Measurements from ENCODE around the gene SRP19. TPM values are rescaled to one million over a fixed set of nuclear protein-coding genes. Genes with fewer than 3 reads are reported as not detected.
A peak's percentile ranks its signal among the peaks of the same experiment; 100 is the strongest.

SRP19 gene
- total and polyA plus RNA-seq, 9 of the 15 experiments (the other 6 are each of a cell fraction or from before 2014, with no cell fraction given): 52.3 to 357 (median 146) TPM

GRCh38 chr5:112862085-112862484, 998 bp downstream of the SRP19 start:
- Histone ChIP-seq H3K9ac (ENCODE audit: insufficient read depth in 1 of 2, low read depth in 2 of 2, low read length in 2 of 2) (peak overlapping the region; percentile 84 to 94), H4K20me1 (replicated peaks; ENCODE audit: control insufficient read depth, insufficient read depth, low read length) (no peaks in the 10 kb centered on the region), H3K4me2 (ENCODE audit: insufficient read depth, low read length) (peak overlapping the region; percentile 85), H3K9me1 (ENCODE audit: control insufficient read depth, insufficient read depth, low read length) (no peaks in the 10 kb centered on the region), H3K4me1 (replicated peaks in 1 of 2; ENCODE audit: control insufficient read depth in 2 of 2, insufficient read depth in 2 of 2, low read length in 2 of 2) (peaks cover 0 to 12% of the 10 kb centered on the region in 2 experiments; a peak in 2 of 5 replicates), H2AFZ (ENCODE audit: low read depth, low read length) (no peak overlapping the region), H3K9me3 (replicated peaks; ENCODE audit: control insufficient read depth, insufficient read depth, low read depth, low read length) (no peaks in the 10 kb centered on the region), H3K4me3 (peak overlapping the region; percentile 82), H3K36me3 (ENCODE audit: control insufficient read depth, insufficient read depth, low read length) (peaks cover 46% of the 10 kb centered on the region), H3K79me2 (ENCODE audit: control insufficient read depth, insufficient read depth, low read length) (peaks cover 48% of the 10 kb centered on the region), H3K27ac (ENCODE audit: extremely low read depth, low read depth, low read length) (peak overlapping the region; percentile 81; the same call in 2 of the 3 replicates), H3K27me3 (ENCODE audit: control insufficient read depth in 2 of 2, insufficient read depth in 2 of 2, low read length in 2 of 2) (no peaks in the 10 kb centered on the region)
- DNase-seq (ENCODE audit: extremely low read depth in 1 of 4, low spot score in 3 of 4) (peak in 3 of 4 experiments; percentile 20 to 30 (median 24)), FAIRE-seq (no peak), ATAC-seq (no peak; the same call in 2 of the 3 replicates)
- in situ Hi-C loops (cut with MboI): no loop called here
- 5% methylated on average over 9 of the region's 9 CpGs for WGBS (ENCODE audit: insufficient coverage, low coverage, missing lambda C conversion rate)
- ChIA-PET CTCF (ENCODE audit: low intra/inter-chr PET ratio) (no interaction called here), POLR2A (interaction anchor here (1.5 to 2.0 kb wide), 2 partner anchors 14 kb away, joined by 4 to 12 read pairs; no protein-coding TSS in a partner anchor)
- intact Hi-C loops (cut with micrococcal nuclease): loop anchor here (5.0 kb wide), 2 partner anchors 115 to 170 kb away; partner anchors contain the start of gene DCP2
- BruUV-seq (replicated peaks): no TSS peak
- TF ChIP-seq ELF1 (tag; IDR thresholded peaks at IDR 0.05): no peak
- TF ChIP-seq, protein P1, sequence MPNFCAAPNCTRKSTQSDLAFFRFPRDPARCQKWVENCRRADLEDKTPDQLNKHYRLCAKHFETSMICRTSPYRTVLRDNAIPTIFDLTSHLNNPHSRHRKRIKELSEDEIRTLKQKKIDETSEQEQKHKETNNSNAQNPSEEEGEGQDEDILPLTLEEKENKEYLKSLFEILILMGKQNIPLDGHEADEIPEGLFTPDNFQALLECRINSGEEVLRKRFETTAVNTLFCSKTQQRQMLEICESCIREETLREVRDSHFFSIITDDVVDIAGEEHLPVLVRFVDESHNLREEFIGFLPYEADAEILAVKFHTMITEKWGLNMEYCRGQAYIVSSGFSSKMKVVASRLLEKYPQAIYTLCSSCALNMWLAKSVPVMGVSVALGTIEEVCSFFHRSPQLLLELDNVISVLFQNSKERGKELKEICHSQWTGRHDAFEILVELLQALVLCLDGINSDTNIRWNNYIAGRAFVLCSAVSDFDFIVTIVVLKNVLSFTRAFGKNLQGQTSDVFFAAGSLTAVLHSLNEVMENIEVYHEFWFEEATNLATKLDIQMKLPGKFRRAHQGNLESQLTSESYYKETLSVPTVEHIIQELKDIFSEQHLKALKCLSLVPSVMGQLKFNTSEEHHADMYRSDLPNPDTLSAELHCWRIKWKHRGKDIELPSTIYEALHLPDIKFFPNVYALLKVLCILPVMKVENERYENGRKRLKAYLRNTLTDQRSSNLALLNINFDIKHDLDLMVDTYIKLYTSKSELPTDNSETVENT (CRISPR knock-in tag; IDR thresholded peaks at IDR 0.05): no peak
- TF ChIP-seq ZZZ3 (IDR thresholded peaks at IDR 0.05): no peak
- TF ChIP-seq ZBTB5 (IDR thresholded peaks at IDR 0.05): no peak
- TF ChIP-seq ZBTB43 (CRISPR knock-in tag; IDR thresholded peaks at IDR 0.05): no peak
- TF ChIP-seq GTF3C2 (IDR thresholded peaks at IDR 0.05; ENCODE audit: borderline replicate concordance, extremely low read depth, insufficient read length): no peak
- no peak for TF ChIP-seq EP400 (IDR thresholded peaks at IDR 0.05)
- no peak for TF ChIP-seq ZNF766 (CRISPR knock-in tag; conservative IDR thresholded peaks at IDR 0.05)
- no peak for TF ChIP-seq ZNF384 (IDR thresholded peaks at IDR 0.05; ENCODE audit: low read depth, low read length)
- TF ChIP-seq, protein P2, sequence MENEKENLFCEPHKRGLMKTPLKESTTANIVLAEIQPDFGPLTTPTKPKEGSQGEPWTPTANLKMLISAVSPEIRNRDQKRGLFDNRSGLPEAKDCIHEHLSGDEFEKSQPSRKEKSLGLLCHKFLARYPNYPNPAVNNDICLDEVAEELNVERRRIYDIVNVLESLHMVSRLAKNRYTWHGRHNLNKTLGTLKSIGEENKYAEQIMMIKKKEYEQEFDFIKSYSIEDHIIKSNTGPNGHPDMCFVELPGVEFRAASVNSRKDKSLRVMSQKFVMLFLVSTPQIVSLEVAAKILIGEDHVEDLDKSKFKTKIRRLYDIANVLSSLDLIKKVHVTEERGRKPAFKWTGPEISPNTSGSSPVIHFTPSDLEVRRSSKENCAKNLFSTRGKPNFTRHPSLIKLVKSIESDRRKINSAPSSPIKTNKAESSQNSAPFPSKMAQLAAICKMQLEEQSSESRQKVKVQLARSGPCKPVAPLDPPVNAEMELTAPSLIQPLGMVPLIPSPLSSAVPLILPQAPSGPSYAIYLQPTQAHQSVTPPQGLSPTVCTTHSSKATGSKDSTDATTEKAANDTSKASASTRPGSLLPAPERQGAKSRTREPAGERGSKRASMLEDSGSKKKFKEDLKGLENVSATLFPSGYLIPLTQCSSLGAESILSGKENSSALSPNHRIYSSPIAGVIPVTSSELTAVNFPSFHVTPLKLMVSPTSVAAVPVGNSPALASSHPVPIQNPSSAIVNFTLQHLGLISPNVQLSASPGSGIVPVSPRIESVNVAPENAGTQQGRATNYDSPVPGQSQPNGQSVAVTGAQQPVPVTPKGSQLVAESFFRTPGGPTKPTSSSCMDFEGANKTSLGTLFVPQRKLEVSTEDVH (IDR thresholded peaks at IDR 0.05; ENCODE audit: low read depth, partially characterized antibody): no peak
